HepG2 (cell line): ENCODE data around the gene SDR39U1. TPM values are rescaled to one million over a fixed set of nuclear protein-coding genes. Genes with fewer than 3 reads are reported as not detected.

Experiments
- ATAC-seq: fragments of 200-7000 bp; cut with Tn5 transposase; 3 replicates; pipeline ENCODE4 v1.9.1; 2020; ENCODE audit warnings: mild to moderate bottlenecking, moderate library complexity
- BruUV-seq: library from RNA; stranded (reverse); fragments of 400-500 nt; replicated peaks from 2 replicates; lab custom pipeline; 2021; lab: Mats Ljungman, UMichigan
- CTCF ChIA-PET: fragments of 300-600 bp; formaldehyde crosslinking; extraction: SDS; loops from one replicate; lab custom pipeline; 2021; ENCODE audit warnings: low total read pairs, inconsistent platforms, low intra/inter-chr PET ratio; lab: Yijun Ruan, JAX
- POLR2A ChIA-PET: fragments of 350-600 bp; sonication (Branson Sonifier 250); formaldehyde crosslinking; loops from one replicate; lab custom pipeline; 2020; ENCODE audit warnings: antibody characterized with exemption, inconsistent platforms; lab: Yijun Ruan, JAX
- DNase-seq: peaks from one replicate; pipeline ENCODE4 v3.0.0-alpha.2; 2015; ENCODE audit warnings: low spot score
- FAIRE-seq: peaks from 3 replicates; lab custom pipeline; 2011; peaks lifted over from hg19 to GRCh38; lab: Jason Lieb, UNC
- H2AFZ ChIP-seq: one replicate; pipeline ENCODE4 v1.6.1; 2011; ENCODE audit warnings: low read length, inconsistent platforms
- H3K27ac ChIP-seq: fragments of 300-600 bp; 3 replicates; pipeline ENCODE4 v1.8.0; 2011; ENCODE audit warnings: mixed run types, mild to moderate bottlenecking, mixed read lengths, low read length, inconsistent platforms; ENCODE audit not compliant: insufficient read depth; ENCODE audit errors: extremely low read length
- H3K27me3 ChIP-seq, 2 experiments: fragments of 200-600 bp in 1 of 2; 2 replicates in 1 of 2; 3 replicates in 1 of 2; pipeline versions ENCODE4 v1.6.0 to v1.8.0; 2011; ENCODE audit warnings: low read length in 2 of 2, mild to moderate bottlenecking in 2 of 2, moderate library complexity in 2 of 2, inconsistent platforms in 1 of 2; ENCODE audit not compliant: insufficient read depth in 2 of 2, control insufficient read depth in 1 of 2
- H3K36me3 ChIP-seq, 2 experiments: fragments of 200-600 bp in 1 of 2; replicated peaks in 1 of 2; 2 replicates in 1 of 2; 3 replicates in 1 of 2; pipeline versions ENCODE4 v1.5.1 to v1.8.0; 2011; ENCODE audit warnings: low read length in 2 of 2, inconsistent platforms in 1 of 2; ENCODE audit not compliant: insufficient read depth in 2 of 2, control insufficient read depth in 1 of 2
- H3K4me1 ChIP-seq: 2 replicates; pipeline ENCODE4 v1.5.1; 2012; ENCODE audit warnings: low read length, inconsistent platforms; ENCODE audit not compliant: insufficient read depth
- H3K4me2 ChIP-seq: 2 replicates; pipeline ENCODE4 v1.6.0; 2011; ENCODE audit warnings: low read depth, low read length, inconsistent platforms
- H3K4me3 ChIP-seq, 3 experiments: fragments of 200-600 bp in 1 of 3; sonication (generic), shearing (Covaris generic) in 1 of 3; replicated peaks in 1 of 3; 2 replicates each; pipeline ENCODE4 v1.5.1; 2011 to 2016; ENCODE audit warnings: low read length in 3 of 3, inconsistent platforms in 2 of 3, low read depth in 2 of 3, mild to moderate bottlenecking in 2 of 3, control low read depth in 1 of 3, mixed read lengths in 1 of 3; ENCODE audit not compliant: insufficient read depth in 1 of 3
- H3K79me2 ChIP-seq: one replicate; pipeline ENCODE4 v1.6.1; 2011; ENCODE audit warnings: low read length, inconsistent platforms; ENCODE audit not compliant: insufficient read depth
- H3K9ac ChIP-seq: 2 replicates; pipeline ENCODE4 v1.6.0; 2011; ENCODE audit warnings: mild to moderate bottlenecking, low read depth, low read length, inconsistent platforms; ENCODE audit not compliant: insufficient read depth
- H3K9me3 ChIP-seq: 2 replicates; pipeline ENCODE4 v1.5.1; 2012; ENCODE audit warnings: mild to moderate bottlenecking, low read length
- H4K20me1 ChIP-seq: 2 replicates; pipeline ENCODE4 v1.6.0; 2011; ENCODE audit warnings: inconsistent platforms, mild to moderate bottlenecking, low read length, moderate library complexity; ENCODE audit not compliant: insufficient read depth
- CREB1 ChIP-seq, 2 experiments: fragments of 450-650 bp in 1 of 2; IDR thresholded peaks; 2 replicates each; pipeline ENCODE4 v1.6.1; 2016 to 2017; ENCODE audit warnings: control low read depth in 1 of 2, mild to moderate bottlenecking in 1 of 2, missing compliant biosample characterization in 1 of 2, missing genetic modification characterization in 1 of 2
- EZH2 ChIP-seq: conservative IDR thresholded peaks from 2 replicates; pipeline ENCODE4 v1.6.1; 2012; ENCODE audit warnings: mild to moderate bottlenecking, low read depth, low read length, moderate library complexity
- MAFK ChIP-seq, 2 experiments: IDR thresholded peaks in 1 of 2; conservative IDR thresholded peaks in 1 of 2; 2 replicates each; pipeline ENCODE4 v1.6.1; 2011; ENCODE audit warnings: improper control_type of control experiment in 2 of 2, low read length in 2 of 2
- SP5 ChIP-seq: IDR thresholded peaks from 2 replicates; pipeline ENCODE4 v1.6.1; 2016; ENCODE audit warnings: low read depth, borderline replicate concordance
- ZMYM3 ChIP-seq: sonication (generic); formaldehyde crosslinking; IDR thresholded peaks from 2 replicates; pipeline ENCODE4 v1.5.1; 2020; ENCODE audit warnings: mild to moderate bottlenecking, missing genetic modification reagents
- ZNF12 ChIP-seq: sonication (generic); formaldehyde crosslinking; IDR thresholded peaks from 2 replicates; pipeline ENCODE4 v1.5.0; 2020; ENCODE audit warnings: missing genetic modification reagents
- WGBS: methylation state at CpG from one replicate; pipeline ENCODE4 v1.1.6; 2017; ENCODE audit warnings: low lambda C conversion rate; 5-methylcytosine and 5-hydroxymethylcytosine counted together
- in situ Hi-C: cut with HindIII; loops from 2 replicates; pipeline ENCODE4 v1.10.0; 2017; ENCODE audit warnings: low pct_unique_long_range_greater_than_20kb; ENCODE audit not compliant: extremely low pct_ligation_motif_present
- intact Hi-C: fragments of 100-400 bp; cut with micrococcal nuclease; formaldehyde crosslinking; loops from one replicate; pipeline ENCODE4 v1.10.0; 2022; ENCODE audit not compliant: unreplicated experiment
- polyA plus RNA-seq, 8 experiments: library from polyadenylated mRNA; depleted of rRNA in 3 of 8; stranded (reverse) in 7 of 8; unstranded in 1 of 8; fragments of >200 nt; fragmentation: Illumina TruSeq in 4 of 8; extraction: Trizol in 4 of 8; gene quantifications; 2 replicates each; pipeline versions ENCODE4 v1.2.1 to v1.2.3, GENCODE V29; 2011 to 2016; ENCODE audit warnings: low read depth in 4 of 8, missing spikeins in 1 of 8, mixed read lengths in 1 of 8; ENCODE audit not compliant: insufficient read depth in 1 of 8
- total RNA-seq, 5 experiments: library from RNA; depleted of rRNA; stranded (reverse); fragments of >200 nt; fragmentation: Illumina TruSeq; extraction: Trizol; gene quantifications; 2 replicates each; pipeline ENCODE4 v1.2.3, GENCODE V29; 2016; ENCODE audit warnings: low read depth in 1 of 5

SDR39U1 gene
- total and polyA plus RNA-seq, 2 of the 13 experiments (the other 11 are each of a cell fraction or from before 2014, with no cell fraction given) = 34.4 to 129 TPM

DNA sequence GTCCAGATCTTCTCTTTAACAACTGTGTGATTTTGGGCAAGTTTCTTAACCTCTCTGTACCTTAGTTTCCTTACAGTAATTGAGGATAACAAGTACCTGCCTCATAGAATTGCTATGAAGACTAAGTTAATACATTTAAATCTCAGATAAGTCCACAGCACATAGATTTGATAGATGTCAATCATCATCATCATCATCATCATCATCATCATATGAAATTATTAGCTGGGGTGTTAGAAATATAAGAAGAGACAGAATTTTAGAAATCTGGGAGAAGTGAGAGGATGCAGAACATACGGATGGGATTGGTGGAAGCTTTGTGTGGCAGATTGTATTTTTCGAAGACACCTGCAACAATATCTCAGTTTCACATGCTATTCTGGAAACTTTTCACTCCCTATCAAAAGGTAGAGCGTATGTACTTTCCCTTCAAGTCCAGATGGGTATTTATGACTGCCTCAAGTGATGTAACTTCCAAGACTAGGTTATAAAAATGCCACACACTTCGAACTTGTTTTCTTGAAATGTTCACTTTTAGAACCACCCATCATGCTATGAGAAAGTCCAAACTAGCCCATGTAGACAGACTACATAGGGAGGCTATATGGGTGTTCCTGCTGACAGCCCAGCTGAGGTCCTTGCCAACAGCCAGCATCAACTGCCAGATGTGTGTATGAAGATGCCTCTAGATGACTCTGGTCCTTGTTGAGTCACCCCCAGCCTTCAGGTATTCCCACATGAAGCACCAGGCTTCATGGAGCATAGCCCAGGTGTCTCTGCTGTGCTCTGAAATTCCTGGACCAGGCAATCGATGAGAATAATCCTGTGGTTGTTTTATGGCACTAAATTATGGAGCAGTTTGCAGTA lies 20.7 kb upstream of the SDR39U1 start:
- FAIRE-seq = no peak
- TF ChIP-seq CREB1 (IDR thresholded peaks at IDR 0.05) (peak; percentile 68), CREB1 (CRISPR knock-in tag; IDR thresholded peaks at IDR 0.05) (no peak), EZH2 (no peak)
- TF ChIP-seq, all 625 proteins: peak for 1
- BruUV-seq = no TSS peak
- intact Hi-C loops (no loop called here), in situ Hi-C loops (no loop called here)
- CTCF ChIA-PET = no interaction called here
- no peaks in the 10 kb centered on the region for H4K20me1 ChIP-seq
- no peak overlapping the region for H3K4me3 ChIP-seq
- H3K79me2 ChIP-seq = no peaks in the 10 kb centered on the region
- no peaks in the 10 kb centered on the region for H3K4me1 ChIP-seq
- H3K27ac ChIP-seq = no peak overlapping the region
- POLR2A ChIA-PET = no interaction called here
- 32% methylated on average over 5 of the region's 5 CpGs for WGBS
- peaks cover 2 to 5% of the 10 kb centered on the region in 2 experiments; a peak in 2 of 5 replicates for H3K36me3 ChIP-seq
- no peaks in the 10 kb centered on the region for H3K27me3 ChIP-seq
- no peak for ATAC-seq
- no peaks in the 10 kb centered on the region for H3K9me3 ChIP-seq
- no peak overlapping the region for H3K9ac ChIP-seq
- no peak overlapping the region for H3K4me2 ChIP-seq
- no peak overlapping the region for H2AFZ ChIP-seq
- no peak for DNase-seq

DNA sequence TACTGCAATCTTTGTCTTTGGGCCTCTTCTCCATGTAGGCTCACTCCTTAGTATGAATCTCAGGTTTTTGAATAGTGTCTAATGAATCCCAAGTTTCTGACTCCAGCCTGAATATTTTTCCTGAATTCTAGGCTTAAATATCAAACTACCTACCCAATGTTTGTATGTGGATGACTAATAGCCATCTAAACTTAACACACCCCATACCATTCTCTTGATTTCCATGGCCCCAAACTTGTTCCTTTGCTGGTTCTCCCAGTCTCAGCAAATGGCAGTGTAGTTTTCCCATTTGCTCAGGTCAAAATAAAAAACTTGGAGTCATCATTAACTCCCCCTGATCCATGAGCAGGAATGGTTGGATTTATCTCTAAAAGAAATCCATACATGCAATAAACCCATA lies 18.8 kb upstream of the SDR39U1 start:
- H3K4me1 ChIP-seq = no peaks in the 10 kb centered on the region
- ATAC-seq = no peak
- H3K36me3 ChIP-seq = peaks cover 4 to 5% of the 10 kb centered on the region in 2 experiments; a peak in 2 of 5 replicates
- H3K4me2 ChIP-seq = no peak overlapping the region
- BruUV-seq = no TSS peak
- no peak for TF ChIP-seq ZNF12 (CRISPR knock-in tag)
- TF ChIP-seq ZMYM3 (CRISPR knock-in tag) = no peak
- TF ChIP-seq MAFK (conservative IDR thresholded peaks at IDR 0.05 in 1 of 2, IDR thresholded peaks at IDR 0.05 in 1 of 2; ENCODE audit: low read length in 2 of 2) = peak in 1 of 2 experiments; percentile 29; a peak in 1 of 4 replicates
- TF ChIP-seq SP5 (CRISPR knock-in tag) = no peak
- no peaks in the 10 kb centered on the region for H3K27me3 ChIP-seq
- ChIA-PET CTCF (no interaction called here), POLR2A (interaction anchor here (0.8 kb wide), 1 partner anchor 19 kb away, joined by 4 read pairs; no protein-coding TSS in a partner anchor)
- H3K4me3 ChIP-seq = no peak overlapping the region
- H4K20me1 ChIP-seq = no peaks in the 10 kb centered on the region
- DNase-seq = no peak
- H2AFZ ChIP-seq = no peak overlapping the region
- no peak overlapping the region for H3K9ac ChIP-seq
- no peaks in the 10 kb centered on the region for H3K79me2 ChIP-seq
- H3K9me3 ChIP-seq = no peaks in the 10 kb centered on the region
- H3K27ac ChIP-seq = no peak overlapping the region
- in situ Hi-C loops (no loop called here), intact Hi-C loops (no loop called here)
- no peak for FAIRE-seq
